ENCODE measurements around the gene FBRSL1. TPM values are rescaled to one million over a fixed set of nuclear protein-coding genes. Genes with fewer than 3 reads are reported as not detected.

Gene FBRSL1
- total and polyA plus RNA-seq, 10 donors, result 14.3 to 161 (median 49.8) TPM

GRCh38 chr12:132496710-132497109 is 6.8 kb downstream of the FBRSL1 start:
- H3K27me3 ChIP-seq (replicated peaks in 1 of 7), result no peaks in the 10 kb centered on the region
- intact Hi-C loops (cut with DNase I; ENCODE audit: low total_unique reads), result no loop called here
- H3K4me1 ChIP-seq, result peaks cover 90 to 100% (median 100%) of the 10 kb centered on the region in 6 donors
- H3K36me3 ChIP-seq, result peaks cover 0 to 19% (median 0%) of the 10 kb centered on the region in 6 donors
- WGBS, 5 donors, result 67 to 82% (median 79%) methylated on average over 26 to 27 of the region's 27 CpGs
- no peak overlapping the region for H3K4me3 ChIP-seq
- TF ChIP-seq, protein P1, sequence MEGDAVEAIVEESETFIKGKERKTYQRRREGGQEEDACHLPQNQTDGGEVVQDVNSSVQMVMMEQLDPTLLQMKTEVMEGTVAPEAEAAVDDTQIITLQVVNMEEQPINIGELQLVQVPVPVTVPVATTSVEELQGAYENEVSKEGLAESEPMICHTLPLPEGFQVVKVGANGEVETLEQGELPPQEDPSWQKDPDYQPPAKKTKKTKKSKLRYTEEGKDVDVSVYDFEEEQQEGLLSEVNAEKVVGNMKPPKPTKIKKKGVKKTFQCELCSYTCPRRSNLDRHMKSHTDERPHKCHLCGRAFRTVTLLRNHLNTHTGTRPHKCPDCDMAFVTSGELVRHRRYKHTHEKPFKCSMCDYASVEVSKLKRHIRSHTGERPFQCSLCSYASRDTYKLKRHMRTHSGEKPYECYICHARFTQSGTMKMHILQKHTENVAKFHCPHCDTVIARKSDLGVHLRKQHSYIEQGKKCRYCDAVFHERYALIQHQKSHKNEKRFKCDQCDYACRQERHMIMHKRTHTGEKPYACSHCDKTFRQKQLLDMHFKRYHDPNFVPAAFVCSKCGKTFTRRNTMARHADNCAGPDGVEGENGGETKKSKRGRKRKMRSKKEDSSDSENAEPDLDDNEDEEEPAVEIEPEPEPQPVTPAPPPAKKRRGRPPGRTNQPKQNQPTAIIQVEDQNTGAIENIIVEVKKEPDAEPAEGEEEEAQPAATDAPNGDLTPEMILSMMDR (IDR thresholded peaks at IDR 0.05 in 8 of 11, conservative IDR thresholded peaks at IDR 0.05 in 3 of 11), result no peak
- TF ChIP-seq POLR2A (IDR thresholded peaks at IDR 0.05), result no peak
- TF ChIP-seq POLR2AphosphoS5 (IDR thresholded peaks at IDR 0.05), result peak; percentile 64 to 81 (median 78)
- H3K27ac ChIP-seq, result peak overlapping the region in 7 of 8 donors; percentile 58 to 83 (median 79)
- H3K9me3 ChIP-seq, result no peaks in the 10 kb centered on the region
- DNase-seq, result peak; percentile 88

GRCh38 chr12:132497514-132498405 is 7.8 kb downstream of the FBRSL1 start:
- TF ChIP-seq POLR2AphosphoS5 (IDR thresholded peaks at IDR 0.05) (no peak), POLR2A (IDR thresholded peaks at IDR 0.05) (no peak)
- TF ChIP-seq, protein P1 (IDR thresholded peaks at IDR 0.05 in 8 of 11, conservative IDR thresholded peaks at IDR 0.05 in 3 of 11), result no peak
- DNase-seq, result no peak
- Histone ChIP-seq H3K9me3 (no peaks in the 10 kb centered on the region), H3K27ac (peak overlapping the region; percentile 35 to 83 (median 76)), H3K27me3 (replicated peaks in 1 of 7) (no peaks in the 10 kb centered on the region), H3K4me1 (peaks cover 84 to 99% (median 99%) of the 10 kb centered on the region in 6 donors), H3K36me3 (peaks cover 0 to 15% (median 0%) of the 10 kb centered on the region in 6 donors), H3K4me3 (no peak overlapping the region)
- intact Hi-C loops (cut with DNase I; ENCODE audit: low total_unique reads), result no loop called here
- 84 to 88% (median 87%) methylated on average over 8 to 28 of the region's 28 CpGs for WGBS, 5 donors

- no peak overlapping the region for H3K4me3 ChIP-seq
- TF ChIP-seq, protein P1 (IDR thresholded peaks at IDR 0.05 in 8 of 11, conservative IDR thresholded peaks at IDR 0.05 in 3 of 11), result no peak
- TF ChIP-seq POLR2AphosphoS5 (IDR thresholded peaks at IDR 0.05) (no peak), POLR2A (IDR thresholded peaks at IDR 0.05) (no peak)
- H3K36me3 ChIP-seq, result peaks cover 0 to 8% (median 0%) of the 10 kb centered on the region in 6 donors
- WGBS, 5 donors, result 77 to 89% (median 88%) methylated on average over 11 to 12 of the region's 12 CpGs; no CpG with 5 or more reads in 1 of the 5 donors
- no peaks in the 10 kb centered on the region for H3K9me3 ChIP-seq
- peaks cover 81 to 99% (median 99%) of the 10 kb centered on the region in 6 donors for H3K4me1 ChIP-seq
- H3K27ac ChIP-seq, result peak overlapping the region in 2 of 8 donors; percentile 79 to 80
- H3K27me3 ChIP-seq (replicated peaks in 1 of 7), result no peaks in the 10 kb centered on the region
- intact Hi-C loops (cut with DNase I; ENCODE audit: low total_unique reads), result no loop called here
- no peak for DNase-seq
Measured at GRCh38 chr12:132498931-132499330, 9.0 kb downstream of the FBRSL1 start.
